Testis (tissue), 2 donors: ENCODE results near the gene CCDC175.

Source experiments
- POLR2A ChIP-seq: fragments of 450-650 bp; IDR thresholded peaks from one replicate; pipeline ENCODE4 v1.6.1; 2017; ENCODE audit warnings: antibody characterized with exemption, mild to moderate bottlenecking, moderate library complexity
- TF ChIP-seq, protein P1 (sequence below), 3 experiments: fragments of 450-650 bp in 2 of 3; fragments of 200-600 bp in 1 of 3; sonication (generic) in 1 of 3; IDR thresholded peaks; one replicate each; pipeline ENCODE4 v1.5.1; 2016 to 2019; ENCODE audit warnings: antibody characterized with exemption in 3 of 3, mild to moderate bottlenecking in 2 of 3, moderate library complexity in 1 of 3

GRCh38 chr14:59583755-59584154 lies 7.1 kb upstream of the CCDC175 start:
- TF ChIP-seq, protein P1, sequence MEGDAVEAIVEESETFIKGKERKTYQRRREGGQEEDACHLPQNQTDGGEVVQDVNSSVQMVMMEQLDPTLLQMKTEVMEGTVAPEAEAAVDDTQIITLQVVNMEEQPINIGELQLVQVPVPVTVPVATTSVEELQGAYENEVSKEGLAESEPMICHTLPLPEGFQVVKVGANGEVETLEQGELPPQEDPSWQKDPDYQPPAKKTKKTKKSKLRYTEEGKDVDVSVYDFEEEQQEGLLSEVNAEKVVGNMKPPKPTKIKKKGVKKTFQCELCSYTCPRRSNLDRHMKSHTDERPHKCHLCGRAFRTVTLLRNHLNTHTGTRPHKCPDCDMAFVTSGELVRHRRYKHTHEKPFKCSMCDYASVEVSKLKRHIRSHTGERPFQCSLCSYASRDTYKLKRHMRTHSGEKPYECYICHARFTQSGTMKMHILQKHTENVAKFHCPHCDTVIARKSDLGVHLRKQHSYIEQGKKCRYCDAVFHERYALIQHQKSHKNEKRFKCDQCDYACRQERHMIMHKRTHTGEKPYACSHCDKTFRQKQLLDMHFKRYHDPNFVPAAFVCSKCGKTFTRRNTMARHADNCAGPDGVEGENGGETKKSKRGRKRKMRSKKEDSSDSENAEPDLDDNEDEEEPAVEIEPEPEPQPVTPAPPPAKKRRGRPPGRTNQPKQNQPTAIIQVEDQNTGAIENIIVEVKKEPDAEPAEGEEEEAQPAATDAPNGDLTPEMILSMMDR (IDR thresholded peaks at IDR 0.05): no peak
- TF ChIP-seq POLR2A: no peak
